Smooth muscle cell (in vitro differentiated cells): ENCODE measurements around the gene CCDC172. TPM values are rescaled to one million over a fixed set of nuclear protein-coding genes. Genes with fewer than 3 reads are reported as not detected.

Source experiments
- DNase-seq: peaks from one replicate; lab custom pipeline; 2025; ENCODE audit not compliant: unreplicated experiment; lab: John Stamatoyannopoulos, UW
- H2AFZ ChIP-seq: fragments of 200-600 bp; sonication (generic); 2 replicates; pipeline ENCODE4 v1.6.0; 2016; ENCODE audit warnings: antibody characterized with exemption, low read depth, mild to moderate bottlenecking
- H3F3A ChIP-seq: fragments of 200-600 bp; sonication (generic); 2 replicates; pipeline ENCODE4 v1.6.0; 2017; ENCODE audit warnings: antibody characterized with exemption, low read depth
- H3K27ac ChIP-seq: fragments of 200-600 bp; sonication (generic); 2 replicates; pipeline ENCODE4 v1.5.1; 2016; ENCODE audit warnings: low read depth, mild to moderate bottlenecking
- H3K27me3 ChIP-seq: fragments of 200-600 bp; sonication (generic); 2 replicates; pipeline ENCODE4 v1.6.1; 2016; ENCODE audit warnings: low read depth, mild to moderate bottlenecking
- H3K36me3 ChIP-seq: fragments of 200-600 bp; sonication (generic); 2 replicates; pipeline ENCODE4 v1.5.1; 2016; ENCODE audit warnings: low read depth
- H3K4me1 ChIP-seq: fragments of 200-600 bp; sonication (generic); 2 replicates; pipeline ENCODE4 v1.5.1; 2016; ENCODE audit warnings: low read depth
- H3K4me2 ChIP-seq: fragments of 200-600 bp; sonication (generic); 2 replicates; pipeline ENCODE4 v1.6.0; 2016; ENCODE audit warnings: mild to moderate bottlenecking
- H3K4me3 ChIP-seq: fragments of 200-600 bp; sonication (generic); 2 replicates; pipeline ENCODE4 v1.5.1; 2016; ENCODE audit warnings: mild to moderate bottlenecking
- H3K79me2 ChIP-seq: fragments of 200-600 bp; sonication (generic); 2 replicates; pipeline ENCODE4 v1.6.0; 2016; ENCODE audit warnings: low read depth, mild to moderate bottlenecking
- H3K9ac ChIP-seq: fragments of 200-600 bp; sonication (generic); 2 replicates; pipeline ENCODE4 v1.6.0; 2016; ENCODE audit warnings: low read depth
- H3K9me3 ChIP-seq: fragments of 200-600 bp; sonication (generic); replicated peaks from 2 replicates; pipeline ENCODE4 v1.5.1; 2016; ENCODE audit warnings: low read depth
- H4K20me1 ChIP-seq: fragments of 200-600 bp; sonication (generic); 2 replicates; pipeline ENCODE4 v1.6.0; 2016; ENCODE audit warnings: low read depth
- CTCF ChIP-seq: fragments of 200-600 bp; sonication (generic); IDR thresholded peaks from 2 replicates; pipeline ENCODE4 v1.5.1; 2017; ENCODE audit warnings: borderline replicate concordance, mild to moderate bottlenecking, antibody characterized with exemption; ENCODE audit not compliant: insufficient read depth, poor library complexity, severe bottlenecking
- WGBS: methylation state at CpG from one replicate; pipeline ENCODE4 v1.1.7; 2016; ENCODE audit warnings: low lambda C conversion rate; 5-methylcytosine and 5-hydroxymethylcytosine counted together
- polyA plus RNA-seq: library from polyadenylated mRNA; unstranded; fragments of >200 nt; fragmentation: Nextera tagmentation; extraction: Ambion mirVana; gene quantifications from 2 replicates; pipeline ENCODE4 v1.2.1, GENCODE V29; 2016
- total RNA-seq: library from RNA; depleted of rRNA; stranded (reverse); fragments of >200 nt; gene quantifications from 2 replicates; pipeline ENCODE4 v1.2.3, GENCODE V29; 2014

The CCDC172 gene
- total and polyA plus RNA-seq, 2 experiments from 2014 or later = not detected

GRCh38 chr10:116329153-116329552 is 4.9 kb downstream of the CCDC172 start:
- H3K79me2 ChIP-seq = no peaks in the 10 kb centered on the region
- TF ChIP-seq CTCF = no peak
- WGBS = 100% methylated on average over 1 of the region's 1 CpG
- no peak overlapping the region for H3K9ac ChIP-seq
- H3F3A ChIP-seq = no peaks in the 10 kb centered on the region
- H3K27ac ChIP-seq = no peak overlapping the region
- peaks cover 10% of the 10 kb centered on the region for H3K27me3 ChIP-seq
- no peak overlapping the region for H3K4me2 ChIP-seq
- no peaks in the 10 kb centered on the region for H3K9me3 ChIP-seq
- H4K20me1 ChIP-seq = no peaks in the 10 kb centered on the region
- H3K36me3 ChIP-seq = no peaks in the 10 kb centered on the region
- H3K4me1 ChIP-seq = no peaks in the 10 kb centered on the region
- H3K4me3 ChIP-seq = no peak overlapping the region
- no peak for DNase-seq
- no peak overlapping the region for H2AFZ ChIP-seq

GRCh38 chr10:116331815-116332214 is 7.6 kb downstream of the CCDC172 start:
- Histone ChIP-seq H3K9ac (no peak overlapping the region), H3K36me3 (no peaks in the 10 kb centered on the region), H4K20me1 (no peaks in the 10 kb centered on the region), H3K79me2 (no peaks in the 10 kb centered on the region), H3K27ac (no peak overlapping the region), H2AFZ (no peak overlapping the region), H3F3A (no peaks in the 10 kb centered on the region), H3K4me1 (no peaks in the 10 kb centered on the region), H3K4me3 (no peak overlapping the region), H3K27me3 (peaks cover 10% of the 10 kb centered on the region), H3K4me2 (no peak overlapping the region), H3K9me3 (no peaks in the 10 kb centered on the region)
- no peak for DNase-seq
- WGBS = 79% methylated on average over 2 of the region's 2 CpGs
- TF ChIP-seq CTCF = no peak

DNA sequence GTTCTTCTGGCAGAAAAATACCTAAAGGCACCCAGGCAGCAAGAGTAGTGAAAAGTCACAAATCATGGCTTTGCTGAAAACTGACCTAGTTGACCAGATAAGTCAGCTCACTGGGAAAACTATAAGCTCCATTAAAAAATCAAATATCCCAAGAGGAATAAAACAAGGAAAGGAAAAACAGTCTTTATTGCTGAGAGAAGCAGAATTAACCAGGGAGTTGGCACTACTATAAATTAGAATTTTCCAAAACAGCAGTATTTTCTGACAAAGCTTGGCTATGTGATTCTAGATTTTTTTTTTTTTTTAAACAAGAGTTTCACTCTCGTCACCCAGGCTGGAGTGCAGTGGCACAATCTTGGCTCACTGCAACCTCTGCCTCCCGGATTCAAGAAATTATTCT is 12.6 kb downstream of the CCDC172 start:
- Histone ChIP-seq H3K9me3 (no peaks in the 10 kb centered on the region), H3K4me2 (no peak overlapping the region), H3K27ac (no peak overlapping the region), H3K79me2 (no peaks in the 10 kb centered on the region), H4K20me1 (no peaks in the 10 kb centered on the region), H3F3A (no peaks in the 10 kb centered on the region), H3K9ac (no peak overlapping the region), H3K36me3 (no peaks in the 10 kb centered on the region), H3K27me3 (peaks cover 10% of the 10 kb centered on the region), H3K4me3 (no peak overlapping the region), H3K4me1 (no peaks in the 10 kb centered on the region), H2AFZ (no peak overlapping the region)
- no peak for DNase-seq
- 92% methylated on average over 2 of the region's 2 CpGs for WGBS
- TF ChIP-seq CTCF = no peak

DNA sequence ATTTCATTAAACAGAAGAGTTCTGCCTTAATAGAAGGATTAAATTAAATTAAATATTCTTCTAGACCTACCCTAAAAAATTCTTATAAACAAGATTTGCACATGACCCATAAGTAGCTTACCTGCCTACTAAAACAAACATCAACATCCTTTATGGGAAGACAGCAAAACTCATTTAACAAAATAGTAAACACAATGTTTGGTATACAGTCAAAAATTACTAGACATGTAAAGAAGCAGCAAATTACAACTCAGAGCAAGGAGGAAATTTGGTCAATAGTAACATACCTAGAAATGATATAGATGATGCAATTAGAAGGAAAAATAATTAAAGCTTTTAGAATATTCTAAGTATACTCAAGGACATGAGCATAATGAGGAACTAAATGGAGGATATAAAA is 27.9 kb downstream of the CCDC172 start:
- peaks cover 6% of the 10 kb centered on the region for H3K9me3 ChIP-seq
- H4K20me1 ChIP-seq = no peaks in the 10 kb centered on the region
- no peak overlapping the region for H3K9ac ChIP-seq
- H3K36me3 ChIP-seq = no peaks in the 10 kb centered on the region
- no peaks in the 10 kb centered on the region for H3K79me2 ChIP-seq
- no peak overlapping the region for H3K4me3 ChIP-seq
- no peak for DNase-seq
- no peak for TF ChIP-seq CTCF
- no peaks in the 10 kb centered on the region for H3F3A ChIP-seq
- no peaks in the 10 kb centered on the region for H3K4me1 ChIP-seq
- no peak overlapping the region for H3K4me2 ChIP-seq
- no peaks in the 10 kb centered on the region for H3K27me3 ChIP-seq
- no peak overlapping the region for H2AFZ ChIP-seq
- no peak overlapping the region for H3K27ac ChIP-seq
